ENCODE data around the gene TUBB1.

TUBB1 gene

GRCh38 chr20:58990651-58991445 is 28.4 kb upstream of the TUBB1 start:
- DNase-seq = no peak

GRCh38 chr20:58991715-58992114 is 27.5 kb upstream of the TUBB1 start:
- no peak for DNase-seq

GRCh38 chr20:58992911-58993310 is 26.3 kb upstream of the TUBB1 start:
- DNase-seq = no peak

GRCh38 chr20:58993332-58994248 is 25.6 kb upstream of the TUBB1 start:
- no peak for DNase-seq

GRCh38 chr20:58994390-58995159 is 24.7 kb upstream of the TUBB1 start:
- DNase-seq = no peak

GRCh38 chr20:58995461-58996225 is 23.6 kb upstream of the TUBB1 start:
- DNase-seq = no peak

- DNase-seq = no peak
Measured at GRCh38 chr20:58996226-58996611, 23.0 kb upstream of the TUBB1 start.

- DNase-seq = no peak
Measured at GRCh38 chr20:58997141-58997770, 22.0 kb upstream of the TUBB1 start.

GRCh38 chr20:58998656-58999055 is 20.6 kb upstream of the TUBB1 start:
- no peak for DNase-seq

- no peak for DNase-seq
Measured at GRCh38 chr20:59000326-59000725, 18.9 kb upstream of the TUBB1 start.

GRCh38 chr20:59001068-59001448 is 18.2 kb upstream of the TUBB1 start:
- DNase-seq = no peak

GRCh38 chr20:59001449-59002171 is 17.6 kb upstream of the TUBB1 start:
- no peak for DNase-seq

- no peak for DNase-seq
Measured at GRCh38 chr20:59002388-59002787, 16.8 kb upstream of the TUBB1 start.

- DNase-seq = no peak
Measured at GRCh38 chr20:59002874-59003399, 16.3 kb upstream of the TUBB1 start.

GRCh38 chr20:59003836-59004492 is 15.3 kb upstream of the TUBB1 start:
- no peak for DNase-seq

GRCh38 chr20:59004493-59004762 is 14.8 kb upstream of the TUBB1 start:
- DNase-seq = peak; percentile 59

GRCh38 chr20:59004763-59005522 is 14.3 kb upstream of the TUBB1 start:
- peak; percentile 45 for DNase-seq

- DNase-seq = no peak
Measured at GRCh38 chr20:59005523-59006166, 13.6 kb upstream of the TUBB1 start.

- no peak for DNase-seq
Measured at GRCh38 chr20:59006167-59006863, 12.9 kb upstream of the TUBB1 start.

Data from CD4-positive, alpha-beta T cell treated with Interleukin-4 for 4 hours (primary cell).